ENCODE results near the gene ITGB3.

DNA sequence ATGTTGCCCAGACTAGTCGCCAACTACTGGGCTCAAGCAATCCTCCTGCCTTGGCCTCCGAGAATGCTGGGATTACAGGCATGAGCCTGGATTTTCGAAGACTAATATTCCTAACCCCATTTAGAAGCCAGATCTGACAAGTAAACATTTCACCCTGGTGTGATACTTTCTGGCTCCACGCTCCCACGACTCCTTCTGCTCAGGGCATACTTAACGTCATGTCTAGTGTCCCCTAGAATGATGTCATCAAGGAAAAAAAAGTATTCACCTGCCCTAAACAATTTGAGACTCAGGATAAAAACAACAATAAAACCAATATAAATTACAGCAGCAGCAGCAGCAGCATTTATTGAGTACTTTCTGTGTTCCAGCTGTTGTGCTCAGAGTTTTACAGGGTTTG is 13.2 kb downstream of the ITGB3 start:
- TF ChIP-seq POLR2AphosphoS5 (IDR thresholded peaks at IDR 0.05; ENCODE audit: low read depth, low read length) (no peak), POLR2A (IDR thresholded peaks at IDR 0.05; ENCODE audit: low read depth, low read length) (no peak)

Measured in GM12892 (cell line).